CD4-positive, alpha-beta T cell treated with Interleukin-10 for 1 hour (primary cell): ENCODE measurements around the gene OR1F1.
"Not testable (repeated sequence)": the region's sequence is repeated elsewhere in the genome, so short reads cannot be mapped to it uniquely, and the experiment has no call there.

Experiments
- DNase-seq: peaks from one replicate; pipeline ENCODE4 v3.0.0-alpha.2; 2020

OR1F1 gene

GRCh38 chr16:3175157-3176093 lies 12.6 kb upstream of the OR1F1 start:
- no peak for DNase-seq

GRCh38 chr16:3179651-3180050 lies 8.4 kb upstream of the OR1F1 start:
- DNase-seq, result no peak

- no peak for DNase-seq
These were observed 7.5 kb upstream of the OR1F1 start for GRCh38 chr16:3180445-3180878.

- not testable (repeated sequence) for DNase-seq
These were observed 5.8 kb upstream of the OR1F1 start for GRCh38 chr16:3182293-3182607.

GRCh38 chr16:3182608-3183444 lies 5.2 kb upstream of the OR1F1 start:
- DNase-seq, result peak; percentile 56

GRCh38 chr16:3183445-3184139 lies 4.4 kb upstream of the OR1F1 start:
- DNase-seq, result no peak

- DNase-seq, result no peak
These were observed 886 bp upstream of the OR1F1 start for GRCh38 chr16:3186946-3187690.

- no peak for DNase-seq
These were observed 596 bp downstream of the OR1F1 start for GRCh38 chr16:3188675-3188924.

GRCh38 chr16:3188925-3189825 lies 1.2 kb downstream of the OR1F1 start:
- DNase-seq, result peak; percentile 34

GRCh38 chr16:3189869-3190268 lies 1.9 kb downstream of the OR1F1 start:
- DNase-seq, result no peak

GRCh38 chr16:3190949-3191353 lies 2.9 kb downstream of the OR1F1 start:
- DNase-seq, result no peak

GRCh38 chr16:3192476-3193019 lies 4.5 kb downstream of the OR1F1 start:
- no peak for DNase-seq

- DNase-seq, result no peak
These were observed 5.5 kb downstream of the OR1F1 start for GRCh38 chr16:3193221-3194212.

- DNase-seq, result no peak
These were observed 6.8 kb downstream of the OR1F1 start for GRCh38 chr16:3194792-3195191.

- DNase-seq, result no peak
These were observed 8.0 kb downstream of the OR1F1 start for GRCh38 chr16:3195975-3196374.

- DNase-seq, result not testable (repeated sequence)
These were observed 9.8 kb downstream of the OR1F1 start for GRCh38 chr16:3197694-3198333.

GRCh38 chr16:3198334-3199072 lies 10.5 kb downstream of the OR1F1 start:
- DNase-seq, result no peak

GRCh38 chr16:3202903-3203539 lies 15.0 kb downstream of the OR1F1 start:
- no peak for DNase-seq
